A549 (cell line): ENCODE results near the gene C2CD4C. TPM values are rescaled to one million over a fixed set of nuclear protein-coding genes. Genes with fewer than 3 reads are reported as not detected.

Source experiments
- ATAC-seq, 2 experiments: fragments of 200-7000 bp in 1 of 2; fragments of >200 bp in 1 of 2; cut with Nextera tagmentation in 1 of 2; cut with Tn5 transposase in 1 of 2; 3 replicates each; pipeline versions ENCODE4 v1.8.0 to v1.9.1; 2018 to 2020; ENCODE audit warnings: mild to moderate bottlenecking in 1 of 2, moderate library complexity in 1 of 2
- CTCF ChIA-PET: fragments of 300-600 bp; sonication (Branson Sonifier 250); formaldehyde crosslinking; extraction: SDS; loops from one replicate; lab custom pipeline; 2021; ENCODE audit warnings: antibody characterized with exemption, inconsistent platforms; lab: Yijun Ruan, JAX
- POLR2A ChIA-PET: fragments of 350-600 bp; formaldehyde crosslinking; extraction: SDS; loops from one replicate; lab custom pipeline; 2021; ENCODE audit warnings: antibody characterized with exemption, inconsistent platforms; lab: Yijun Ruan, JAX
- DNase-seq, 2 experiments: peaks; one replicate each; pipeline versions ENCODE4 v3.0.0 to v3.0.0-alpha.2; 2011 to 2016; ENCODE audit warnings: low read depth in 1 of 2, low spot score in 1 of 2
- FAIRE-seq: peaks from 2 replicates; lab custom pipeline; 2011; peaks lifted over from hg19 to GRCh38; lab: Jason Lieb, UNC
- H3K27ac ChIP-seq, 2 experiments: fragments of >200 bp; sonication (Bioruptor Twin); formaldehyde crosslinking; 3 replicates each; pipeline ENCODE4 v1.5.1; 2016 to 2017
- H3K4me1 ChIP-seq: fragments of >200 bp; sonication (Bioruptor Twin); formaldehyde crosslinking; 3 replicates; pipeline ENCODE4 v1.6.1; 2016
- H3K4me2 ChIP-seq: fragments of >200 bp; sonication (Bioruptor Twin); formaldehyde crosslinking; 3 replicates; pipeline ENCODE4 v1.6.1; 2016
- H3K4me3 ChIP-seq: fragments of >200 bp; sonication (Bioruptor Twin); formaldehyde crosslinking; 3 replicates; pipeline ENCODE4 v1.5.1; 2016
- H3K9me3 ChIP-seq: fragments of >200 bp; sonication (Bioruptor Twin); formaldehyde crosslinking; 3 replicates; pipeline ENCODE4 v1.6.1; 2016
- CBX2 ChIP-seq: fragments of 200-600 bp; sonication (generic); IDR thresholded peaks from 2 replicates; pipeline ENCODE4 v1.6.1; 2016; ENCODE audit warnings: low read depth, mild to moderate bottlenecking, borderline replicate concordance
- CTCF ChIP-seq: fragments of >200 bp; sonication (Bioruptor Twin); formaldehyde crosslinking; IDR thresholded peaks from 3 replicates; pipeline ENCODE4 v1.5.1; 2016
- EP300 ChIP-seq, 2 experiments: fragments of >200 bp; sonication (Bioruptor Twin); formaldehyde crosslinking; IDR thresholded peaks; 2 replicates in 1 of 2; 3 replicates in 1 of 2; pipeline ENCODE4 v1.6.1; 2016 to 2017
- FOSB ChIP-seq: fragments of 250-450 bp; sonication (Bioruptor Pico); IDR thresholded peaks from 2 replicates; pipeline ENCODE4 v1.5.0; 2020; ENCODE audit warnings: mild to moderate bottlenecking, moderate library complexity
- FOSL2 ChIP-seq, 2 experiments: fragments of 450-650 bp in 1 of 2; fragments of >200 bp in 1 of 2; sonication (Bioruptor Twin) in 1 of 2; formaldehyde crosslinking; IDR thresholded peaks; 2 replicates each; pipeline versions ENCODE4 v1.5.0 to v1.6.1; 2016 to 2020; ENCODE audit warnings: mild to moderate bottlenecking in 1 of 2, moderate library complexity in 1 of 2
- HDAC2 ChIP-seq: fragments of 200-600 bp; sonication (generic); IDR thresholded peaks from 2 replicates; pipeline ENCODE4 v1.6.1; 2016
- HEYL ChIP-seq: fragments of 250-450 bp; sonication (Bioruptor Pico); IDR thresholded peaks from 2 replicates; pipeline ENCODE4 v1.8.0; 2021; ENCODE audit warnings: mild to moderate bottlenecking, moderate library complexity
- HOXB13 ChIP-seq: fragments of 250-450 bp; sonication (Bioruptor Pico); IDR thresholded peaks from 2 replicates; pipeline ENCODE4 v1.5.0; 2020; ENCODE audit warnings: low read depth, mild to moderate bottlenecking, moderate library complexity
- HOXB5 ChIP-seq: fragments of 250-450 bp; sonication (Bioruptor Pico); IDR thresholded peaks from 2 replicates; pipeline ENCODE4 v1.5.0; 2020; ENCODE audit warnings: mild to moderate bottlenecking, moderate library complexity
- JUN ChIP-seq, 2 experiments: fragments of >200 bp; sonication (Bioruptor Twin); formaldehyde crosslinking; IDR thresholded peaks; 2 replicates in 1 of 2; 3 replicates in 1 of 2; pipeline ENCODE4 v1.6.1; 2016 to 2017
- KDM1A ChIP-seq: fragments of 200-600 bp; sonication (generic); IDR thresholded peaks from 2 replicates; pipeline ENCODE4 v1.6.1; 2016; ENCODE audit warnings: low read depth, mild to moderate bottlenecking
- MAFK ChIP-seq: fragments of 450-650 bp; IDR thresholded peaks from 2 replicates; pipeline ENCODE4 v1.6.1; 2014; ENCODE audit not compliant: partially characterized antibody
- MYC ChIP-seq: IDR thresholded peaks from 2 replicates; pipeline ENCODE4 v1.6.1; 2012; ENCODE audit warnings: mild to moderate bottlenecking, inconsistent platforms, low read length, improper control_type of control experiment, borderline replicate concordance
- PHF8 ChIP-seq: fragments of 200-600 bp; sonication (generic); IDR thresholded peaks from 2 replicates; pipeline ENCODE4 v1.6.1; 2016; ENCODE audit warnings: low read depth, mild to moderate bottlenecking, antibody characterized with exemption, moderate library complexity, borderline replicate concordance
- POLR2A ChIP-seq: IDR thresholded peaks from 2 replicates; pipeline ENCODE4 v1.6.1; 2012; ENCODE audit warnings: mild to moderate bottlenecking, low read length
- POLR2AphosphoS2 ChIP-seq: conservative IDR thresholded peaks from 2 replicates; pipeline ENCODE4 v1.6.1; 2012; ENCODE audit warnings: low read length, improper control_type of control experiment, inconsistent platforms
- RAD21 ChIP-seq, 2 experiments: fragments of >200 bp in 1 of 2; sonication (Bioruptor Twin) in 1 of 2; formaldehyde crosslinking in 1 of 2; IDR thresholded peaks in 1 of 2; conservative IDR thresholded peaks in 1 of 2; 2 replicates in 1 of 2; 3 replicates in 1 of 2; pipeline ENCODE4 v1.6.1; 2012 to 2018; ENCODE audit warnings: inconsistent platforms in 1 of 2
- RFX5 ChIP-seq: fragments of 450-650 bp; IDR thresholded peaks from 2 replicates; pipeline ENCODE4 v1.7.1; 2014; ENCODE audit warnings: antibody characterized with exemption, mild to moderate bottlenecking, moderate library complexity
- RNF2 ChIP-seq: fragments of 200-600 bp; sonication (generic); IDR thresholded peaks from 2 replicates; pipeline ENCODE4 v1.6.1; 2016; ENCODE audit warnings: low read depth, mild to moderate bottlenecking, antibody characterized with exemption, moderate library complexity, borderline replicate concordance
- SMC3 ChIP-seq: fragments of >200 bp; sonication (Bioruptor Twin); formaldehyde crosslinking; IDR thresholded peaks from 3 replicates; pipeline ENCODE4 v1.6.1; 2018; ENCODE audit warnings: inconsistent platforms
- SREBF2 ChIP-seq: fragments of 450-650 bp; IDR thresholded peaks from 2 replicates; pipeline ENCODE4 v1.6.1; 2014; ENCODE audit warnings: mild to moderate bottlenecking, moderate library complexity
- TP53 ChIP-seq: fragments of 250-450 bp; sonication (Bioruptor Pico); IDR thresholded peaks from 2 replicates; pipeline ENCODE4 v1.5.0; 2021; ENCODE audit warnings: mild to moderate bottlenecking, moderate library complexity
- ZSCAN20 ChIP-seq: fragments of 250-450 bp; sonication (Bioruptor Pico); IDR thresholded peaks from 2 replicates; pipeline ENCODE4 v1.8.0; 2022; ENCODE audit warnings: mild to moderate bottlenecking, moderate library complexity
- WGBS: methylation state at CpG from one replicate; pipeline ENCODE4 v1.1.6; 2017; ENCODE audit errors: missing lambda C conversion rate; 5-methylcytosine and 5-hydroxymethylcytosine counted together
- polyA plus RNA-seq, 4 experiments: library from polyadenylated mRNA; depleted of rRNA in 3 of 4; stranded (reverse); fragments of >200 nt; fragmentation: RNase III in 1 of 4; extraction: RNeasy Plus Mini Kit Qiagen cat#74134 plus additional on column Dnase treatment in 1 of 4; gene quantifications; 2 replicates in 3 of 4; 3 replicates in 1 of 4; pipeline ENCODE4 v1.2.3, GENCODE V29; 2011 to 2017
- TF ChIP-seq, protein P1 (sequence below): IDR thresholded peaks from 2 replicates; pipeline ENCODE4 v1.6.1; 2012; ENCODE audit warnings: low read depth, borderline replicate concordance
- TF ChIP-seq, protein P2 (sequence below): IDR thresholded peaks from 2 replicates; pipeline ENCODE4 v1.6.1; 2012

C2CD4C gene
- polyA plus RNA-seq, 2 of the 4 experiments (the other 2 are of a cell fraction), result 0.21 to 0.71 TPM

DNA sequence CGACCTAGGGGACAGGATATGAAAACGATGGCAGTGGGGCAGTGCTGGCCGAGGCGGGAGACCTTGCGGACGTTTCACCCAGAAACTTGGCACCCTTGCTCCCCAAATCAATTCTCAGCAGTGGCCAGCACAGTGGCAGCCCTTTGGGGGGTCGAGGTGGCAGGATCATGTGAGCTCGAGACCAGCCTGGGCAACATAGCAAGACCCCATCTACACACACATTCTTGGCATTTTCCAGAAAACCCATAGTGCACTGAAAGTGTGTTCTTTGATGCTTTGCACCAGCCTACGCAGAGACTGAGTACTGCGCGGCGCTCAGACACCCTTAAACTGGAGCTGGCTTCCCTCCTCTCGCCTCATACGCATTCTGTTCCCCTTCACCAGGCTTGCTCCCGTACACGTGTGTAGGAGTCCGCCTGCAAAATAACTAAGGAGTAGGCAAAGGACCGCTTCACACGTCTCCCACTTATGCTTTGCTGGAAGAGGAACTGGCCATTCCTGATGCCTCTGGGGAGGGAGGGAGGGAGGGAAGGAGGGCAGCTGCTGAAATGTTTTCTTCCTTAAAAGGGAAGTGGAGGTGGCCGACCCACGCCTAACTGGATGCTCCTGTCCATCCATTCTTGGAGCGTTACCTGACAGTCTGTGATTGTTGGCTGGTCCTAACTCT is 40.9 kb downstream of the C2CD4C start:
- Histone ChIP-seq H3K4me1 (no peaks in the 10 kb centered on the region), H3K9me3 (no peaks in the 10 kb centered on the region), H3K4me2 (no peak overlapping the region), H3K4me3 (no peak overlapping the region), H3K27ac (no peak overlapping the region)
- POLR2A ChIA-PET, result no interaction called here
- TF ChIP-seq KDM1A, result no peak
- TF ChIP-seq HOXB5 (CRISPR knock-in tag), result no peak
- TF ChIP-seq EP300 (IDR thresholded peaks at IDR 0.05), result no peak
- no peak for TF ChIP-seq PHF8
- TF ChIP-seq RFX5, result no peak
- no peak for TF ChIP-seq FOSB (CRISPR knock-in tag)
- no peak for TF ChIP-seq POLR2A
- TF ChIP-seq, protein P1, sequence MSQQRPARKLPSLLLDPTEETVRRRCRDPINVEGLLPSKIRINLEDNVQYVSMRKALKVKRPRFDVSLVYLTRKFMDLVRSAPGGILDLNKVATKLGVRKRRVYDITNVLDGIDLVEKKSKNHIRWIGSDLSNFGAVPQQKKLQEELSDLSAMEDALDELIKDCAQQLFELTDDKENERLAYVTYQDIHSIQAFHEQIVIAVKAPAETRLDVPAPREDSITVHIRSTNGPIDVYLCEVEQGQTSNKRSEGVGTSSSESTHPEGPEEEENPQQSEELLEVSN, result no peak
- TF ChIP-seq SREBF2, result no peak
- TF ChIP-seq CTCF, result no peak
- no peak for TF ChIP-seq HEYL (CRISPR knock-in tag)
- no peak for TF ChIP-seq RNF2
- TF ChIP-seq RAD21 (conservative IDR thresholded peaks at IDR 0.05 in 1 of 2, IDR thresholded peaks at IDR 0.05 in 1 of 2), result no peak
- no peak for TF ChIP-seq HOXB13
- TF ChIP-seq, protein P2, sequence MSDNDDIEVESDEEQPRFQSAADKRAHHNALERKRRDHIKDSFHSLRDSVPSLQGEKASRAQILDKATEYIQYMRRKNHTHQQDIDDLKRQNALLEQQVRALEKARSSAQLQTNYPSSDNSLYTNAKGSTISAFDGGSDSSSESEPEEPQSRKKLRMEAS, result no peak
- TF ChIP-seq MYC, result no peak
- no peak for TF ChIP-seq HDAC2
- ATAC-seq (no peak), FAIRE-seq (no peak), DNase-seq (no peak)
- CTCF ChIA-PET, result no interaction called here
- 62% methylated on average over 22 of the region's 22 CpGs for WGBS

DNA sequence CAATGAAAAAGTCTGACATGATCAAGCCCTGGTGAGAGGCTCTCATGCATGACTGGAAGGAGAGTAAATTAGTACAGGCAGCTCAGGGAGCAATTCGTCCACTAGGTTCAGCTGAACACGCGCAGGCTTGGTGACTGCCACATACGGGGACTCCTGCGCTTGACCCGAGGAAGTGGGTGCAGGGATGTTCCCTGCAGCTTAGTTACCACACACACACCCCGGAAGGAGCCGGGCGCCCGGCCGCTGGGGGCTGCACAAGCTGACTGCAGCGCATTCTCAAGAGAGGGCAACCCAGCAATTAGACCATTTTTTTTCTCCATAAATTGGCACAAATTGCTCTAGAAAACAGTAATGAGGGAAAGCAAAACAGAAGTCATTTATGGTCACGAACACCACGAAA is 41.4 kb downstream of the C2CD4C start:
- Histone ChIP-seq H3K4me3 (no peak overlapping the region), H3K9me3 (no peaks in the 10 kb centered on the region), H3K27ac (no peak overlapping the region), H3K4me2 (no peak overlapping the region), H3K4me1 (no peaks in the 10 kb centered on the region)
- CTCF ChIA-PET, result no interaction called here
- DNase-seq (no peak), ATAC-seq (no peak), FAIRE-seq (no peak)
- 72% methylated on average over 11 of the region's 14 CpGs for WGBS
- POLR2A ChIA-PET, result no interaction called here
- TF ChIP-seq MAFK (no peak), SMC3 (no peak), SREBF2 (no peak), TP53 (CRISPR knock-in tag) (no peak), CBX2 (no peak), ZSCAN20 (CRISPR knock-in tag) (no peak), CTCF (no peak), JUN (IDR thresholded peaks at IDR 0.05) (no peak), RNF2 (no peak), POLR2AphosphoS2 (no peak), FOSL2 (IDR thresholded peaks at IDR 0.05) (no peak), FOSL2 (CRISPR knock-in tag; IDR thresholded peaks at IDR 0.05) (no peak)
